ENCODE measurements around the gene CCDC157.

Gene CCDC157

GRCh38 chr22:30356449-30357235, at the start of gene CCDC157, which contains the start of gene SF3A1:
Gene CCDC157, plus strand, starts transcription at chr22:30357007. Its CDS starts 8,994 bp downstream, at chr22:30366001.
Gene SF3A1, minus strand, starts transcription at chr22:30356894. Its CDS starts 102 bp downstream, at chr22:30356792.
- TF ChIP-seq CTCF (IDR thresholded peaks at IDR 0.05; ENCODE audit: insufficient read depth, low read depth, low read length, missing control alignments) = no peak
- peak within 1 kb of the TSS; percentile 93 for H3K4me3 ChIP-seq (ENCODE audit: low read length)
- peak; percentile 93 for DNase-seq (ENCODE audit: low read depth)

- H3K4me3 ChIP-seq (ENCODE audit: low read length) = no peak overlapping the region
- no peak for TF ChIP-seq CTCF (IDR thresholded peaks at IDR 0.05; ENCODE audit: insufficient read depth, low read depth, low read length, missing control alignments)
- no peak for DNase-seq (ENCODE audit: low read depth)
These were observed 49.7 kb upstream of the CCDC157 start for GRCh38 chr22:30307041-30307574.

- H3K4me3 ChIP-seq (ENCODE audit: low read length) = no peak overlapping the region
- no peak for TF ChIP-seq CTCF (IDR thresholded peaks at IDR 0.05; ENCODE audit: insufficient read depth, low read depth, low read length, missing control alignments)
- no peak for DNase-seq (ENCODE audit: low read depth)
These were observed 48.7 kb upstream of the CCDC157 start for GRCh38 chr22:30308093-30308492.

- H3K4me3 ChIP-seq (ENCODE audit: low read length) = no peak overlapping the region
- no peak for TF ChIP-seq CTCF (IDR thresholded peaks at IDR 0.05; ENCODE audit: insufficient read depth, low read depth, low read length, missing control alignments)
- DNase-seq (ENCODE audit: low read depth) = peak; percentile 78
These were observed 48.1 kb upstream of the CCDC157 start for GRCh38 chr22:30308518-30309230.

- no peak for TF ChIP-seq CTCF (IDR thresholded peaks at IDR 0.05; ENCODE audit: insufficient read depth, low read depth, low read length, missing control alignments)
- DNase-seq (ENCODE audit: low read depth) = peak; percentile 85
- H3K4me3 ChIP-seq (ENCODE audit: low read length) = no peak overlapping the region
These were observed 46.7 kb upstream of the CCDC157 start for GRCh38 chr22:30309951-30310741.

- no peak for TF ChIP-seq CTCF (IDR thresholded peaks at IDR 0.05; ENCODE audit: insufficient read depth, low read depth, low read length, missing control alignments)
- no peak for DNase-seq (ENCODE audit: low read depth)
- no peak overlapping the region for H3K4me3 ChIP-seq (ENCODE audit: low read length)
These were observed 45.7 kb upstream of the CCDC157 start for GRCh38 chr22:30310881-30311771.
